ENCODE measurements around the gene TBCD.

Gene TBCD

GRCh38 chr17:82884970-82885353 is 133.1 kb downstream of the TBCD start:
- Histone ChIP-seq H3K9me3 (no peaks in the 10 kb centered on the region; the same call in 1 of the 2 replicates), H3K4me3 (ENCODE audit: low read depth, low read length) (no peak overlapping the region), H3K4me1 (peaks cover 34% of the 10 kb centered on the region), H3K36me3 (0 out of 2 replicates have a peak, but pooled peaks cover 8% of the 10 kb centered on the region), H3K27me3 (no peaks in the 10 kb centered on the region)
- TF ChIP-seq CTCF (IDR thresholded peaks at IDR 0.05; ENCODE audit: low read depth, low read length), result no peak
- DNase-seq, result no peak

- no peak for DNase-seq
- Histone ChIP-seq H3K9me3 (no peaks in the 10 kb centered on the region; the same call in 1 of the 2 replicates), H3K4me1 (peaks cover 26% of the 10 kb centered on the region), H3K36me3 (peaks cover 12% of the 10 kb centered on the region), H3K4me3 (ENCODE audit: low read depth, low read length) (no peak overlapping the region), H3K27me3 (no peaks in the 10 kb centered on the region)
- no peak for TF ChIP-seq CTCF (IDR thresholded peaks at IDR 0.05; ENCODE audit: low read depth, low read length)
Observed at GRCh38 chr17:82887255-82888164, 135.6 kb downstream of the TBCD start.

- H3K9me3 ChIP-seq, result no peaks in the 10 kb centered on the region; the same call in 1 of the 2 replicates
- peak; percentile 73 for DNase-seq
- H3K36me3 ChIP-seq, result peaks cover 12% of the 10 kb centered on the region
- TF ChIP-seq CTCF (IDR thresholded peaks at IDR 0.05; ENCODE audit: low read depth, low read length), result no peak
- peaks cover 23% of the 10 kb centered on the region for H3K4me1 ChIP-seq
- H3K4me3 ChIP-seq (ENCODE audit: low read depth, low read length), result no peak overlapping the region
- no peaks in the 10 kb centered on the region for H3K27me3 ChIP-seq
Observed at GRCh38 chr17:82888583-82889495, 137.0 kb downstream of the TBCD start.

- Histone ChIP-seq H3K4me1 (peaks cover 16% of the 10 kb centered on the region), H3K36me3 (peaks cover 12% of the 10 kb centered on the region)
- no peak for DNase-seq
Observed at GRCh38 chr17:82889496-82890338, 137.9 kb downstream of the TBCD start.

More at GRCh38 chr17:82889496-82890338, 137.9 kb downstream of the TBCD start:
- H3K9me3 ChIP-seq, result no peaks in the 10 kb centered on the region; the same call in 1 of the 2 replicates
- H3K27me3 ChIP-seq, result no peaks in the 10 kb centered on the region
- TF ChIP-seq CTCF (IDR thresholded peaks at IDR 0.05; ENCODE audit: low read depth, low read length), result no peak
- H3K4me3 ChIP-seq (ENCODE audit: low read depth, low read length), result no peak overlapping the region
